Naive thymus-derived CD4-positive, alpha-beta T cell (primary cell): ENCODE results near the gene SETD6. TPM values are rescaled to one million over a fixed set of nuclear protein-coding genes. Genes with fewer than 3 reads are reported as not detected.

ENCODE experiments used
- ATAC-seq: fragments of 150-1000 bp; cut with Tn5 transposase; 2 replicates; pipeline ENCODE4 v1.10.0; 2021; ENCODE audit warnings: mild to moderate bottlenecking, moderate library complexity
- CTCF ChIA-PET: fragments of 350-600 bp; sonication (Branson Sonifier 250); formaldehyde crosslinking; loops from one replicate; lab custom pipeline; 2021; ENCODE audit warnings: antibody characterized with exemption; lab: Charles Lee
- POLR2A ChIA-PET: fragments of 350-600 bp; sonication (Branson Sonifier 250); formaldehyde crosslinking; loops from one replicate; lab custom pipeline; 2021; ENCODE audit warnings: antibody characterized with exemption, inconsistent platforms; lab: Charles Lee
- DNase-seq, 9 donors: peaks; one replicate each; pipeline versions ENCODE4 v3.0.0 to v3.0.0-alpha.2; 2020 to 2022; ENCODE audit warnings: mixed read lengths in 1 of 9
- H3K27ac ChIP-seq: one replicate; pipeline ENCODE4 v1.7.0; 2013; ENCODE audit warnings: mild to moderate bottlenecking, low read depth, low read length, moderate library complexity
- H3K27me3 ChIP-seq, 2 donors: one replicate each; pipeline ENCODE4 v1.7.0; 2013; ENCODE audit warnings: low read length in 2 of 2, mild to moderate bottlenecking in 2 of 2, moderate library complexity in 2 of 2; ENCODE audit not compliant: control insufficient read depth in 2 of 2, insufficient read depth in 2 of 2
- H3K36me3 ChIP-seq, 3 experiments: 1 replicate in 2 of 3; 2 replicates in 1 of 3; pipeline ENCODE4 v1.7.0; 2013; ENCODE audit warnings: low read length in 3 of 3, mild to moderate bottlenecking in 3 of 3, moderate library complexity in 1 of 3; ENCODE audit not compliant: insufficient read depth in 3 of 3, control insufficient read depth in 2 of 3
- H3K4me1 ChIP-seq, 2 donors: one replicate each; pipeline ENCODE4 v1.7.0; 2013; ENCODE audit warnings: low read length in 2 of 2, mild to moderate bottlenecking in 2 of 2, moderate library complexity in 1 of 2; ENCODE audit not compliant: control insufficient read depth in 2 of 2, insufficient read depth in 2 of 2
- H3K4me3 ChIP-seq: 2 replicates; pipeline ENCODE4 v1.7.0; 2013; ENCODE audit warnings: mild to moderate bottlenecking, low read length
- H3K9me3 ChIP-seq, 3 experiments: 1 replicate in 2 of 3; 2 replicates in 1 of 3; pipeline ENCODE4 v1.7.0; 2013; ENCODE audit warnings: low read length in 3 of 3; ENCODE audit not compliant: control insufficient read depth in 2 of 3
- H3K27ac Mint-ChIP-seq, 9 donors: one replicate each; pipeline ENCODE4 v1.8.0; 2020 to 2022; ENCODE audit warnings: mixed read lengths in 9 of 9, mild to moderate bottlenecking in 8 of 9, moderate library complexity in 5 of 9, inconsistent platforms in 2 of 9
- H3K27me3 Mint-ChIP-seq, 5 donors: one replicate each; pipeline ENCODE4 v1.8.0; 2021 to 2022; ENCODE audit warnings: mixed read lengths in 5 of 5, mild to moderate bottlenecking in 1 of 5
- H3K36me3 Mint-ChIP-seq, 5 donors: one replicate each; pipeline ENCODE4 v1.8.0; 2020 to 2022; ENCODE audit warnings: mixed read lengths in 5 of 5, mild to moderate bottlenecking in 3 of 5, inconsistent platforms in 1 of 5
- H3K4me1 Mint-ChIP-seq, 7 donors: one replicate each; pipeline ENCODE4 v1.8.0; 2020 to 2022; ENCODE audit warnings: mixed read lengths in 7 of 7, mild to moderate bottlenecking in 3 of 7, inconsistent platforms in 1 of 7
- H3K4me3 Mint-ChIP-seq, 10 donors: one replicate each; pipeline ENCODE4 v1.8.0; 2020 to 2022; ENCODE audit warnings: mild to moderate bottlenecking in 10 of 10, mixed read lengths in 10 of 10, moderate library complexity in 6 of 10, inconsistent platforms in 2 of 10
- H3K9me3 Mint-ChIP-seq, 11 donors: one replicate each; pipeline ENCODE4 v1.8.0; 2020 to 2022; ENCODE audit warnings: mixed read lengths in 11 of 11, mild to moderate bottlenecking in 4 of 11, inconsistent platforms in 1 of 11, moderate library complexity in 1 of 11
- intact Hi-C, 2 donors: fragments of 100-400 bp; cut with micrococcal nuclease; formaldehyde crosslinking; loops; one replicate each; pipeline ENCODE4 v1.15.1; 2023
- polyA plus RNA-seq, 2 donors: library from polyadenylated mRNA; unstranded; fragments of 300-500 nt; fragmentation: Illumina TruSeq; gene quantifications; one replicate each; pipeline ENCODE4 v1.2.3, GENCODE V29; 2021
- total RNA-seq, 6 experiments: library from RNA in 5 of 6; stranded (reverse) in 5 of 6; gene quantifications; 1 replicate in 5 of 6; 2 replicates in 1 of 6; pipeline ENCODE4 v1.2.3 and lab custom pipeline; 2021 to 2026

The SETD6 gene
- total and polyA plus RNA-seq, 7 experiments from 2014 or later: 9.8 to 41.3 (median 23.4) TPM

DNA sequence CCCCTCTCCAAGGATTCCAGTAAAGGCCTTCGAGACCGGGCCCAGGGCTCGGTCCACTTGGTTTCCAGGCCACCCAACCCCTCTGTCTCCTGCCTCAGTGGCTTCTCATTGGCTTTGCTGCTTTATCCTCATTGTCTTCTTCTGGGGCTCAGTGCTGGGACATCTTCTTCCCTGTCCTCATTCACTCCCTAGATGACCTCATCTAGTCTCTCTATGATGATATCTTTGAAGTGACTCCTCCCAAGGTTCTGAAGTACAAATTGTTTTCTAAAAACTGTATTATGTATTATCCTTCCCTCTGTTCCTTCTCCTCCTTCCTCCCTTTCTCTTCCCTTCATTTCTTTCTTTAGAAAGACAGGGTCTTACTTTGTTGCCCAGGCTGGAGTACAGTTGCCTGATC, 42.5 kb upstream of the SETD6 start:
- intact Hi-C loops: no loop called here
- DNase-seq (no peak), ATAC-seq (no peak)
- POLR2A ChIA-PET: no interaction called here
- CTCF ChIA-PET: no interaction called here
- Mint-ChIP-seq H3K9me3 (no peaks in the 10 kb centered on the region), H3K27ac (no peak overlapping the region), H3K36me3 (no peaks in the 10 kb centered on the region), H3K27me3 (peaks cover 24 to 40% (median 28%) of the 10 kb centered on the region in 5 donors), H3K4me3 (no peak overlapping the region), H3K4me1 (peaks cover 0 to 11% (median 0%) of the 10 kb centered on the region in 7 donors)
- no peak overlapping the region for H3K4me3 ChIP-seq
- no peaks in the 10 kb centered on the region for H3K9me3 ChIP-seq
- H3K27me3 ChIP-seq: no peaks in the 10 kb centered on the region
- no peaks in the 10 kb centered on the region for H3K4me1 ChIP-seq
- no peaks in the 10 kb centered on the region for H3K36me3 ChIP-seq
- no peak overlapping the region for H3K27ac ChIP-seq

DNA sequence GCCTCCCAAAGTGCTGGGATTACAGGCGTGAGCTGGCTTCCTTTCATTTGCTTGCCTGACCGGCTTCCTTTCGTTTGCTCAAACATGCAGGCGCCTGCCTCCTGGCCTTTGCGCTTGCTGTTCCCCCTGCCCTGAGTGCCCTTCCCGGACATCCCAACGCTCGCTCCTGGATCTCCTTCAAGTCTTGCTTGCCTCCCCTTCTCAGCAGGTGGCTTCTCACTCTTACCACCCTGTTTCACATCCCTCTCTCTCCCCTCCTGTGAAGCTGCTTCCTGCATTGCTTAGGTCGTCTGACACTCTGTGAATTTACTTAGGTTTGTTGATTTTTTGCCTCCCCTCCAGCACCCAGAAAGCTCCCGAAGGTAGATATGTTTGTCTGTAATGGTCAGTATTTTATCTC, 41.0 kb upstream of the SETD6 start:
- no peaks in the 10 kb centered on the region for H3K4me1 ChIP-seq
- intact Hi-C loops: no loop called here
- no peak overlapping the region for H3K27ac Mint-ChIP-seq
- no peak overlapping the region for H3K4me3 ChIP-seq
- H3K4me3 Mint-ChIP-seq: no peak overlapping the region
- H3K36me3 Mint-ChIP-seq: no peaks in the 10 kb centered on the region
- H3K27me3 ChIP-seq: no peaks in the 10 kb centered on the region
- peaks cover 0 to 11% (median 0%) of the 10 kb centered on the region in 7 donors for H3K4me1 Mint-ChIP-seq
- no peak for ATAC-seq
- H3K27me3 Mint-ChIP-seq: peaks cover 9 to 26% (median 18%) of the 10 kb centered on the region in 5 donors
- no peaks in the 10 kb centered on the region for H3K9me3 ChIP-seq
- POLR2A ChIA-PET: no interaction called here
- H3K9me3 Mint-ChIP-seq: no peaks in the 10 kb centered on the region
- H3K36me3 ChIP-seq: no peaks in the 10 kb centered on the region
- no peak overlapping the region for H3K27ac ChIP-seq
- CTCF ChIA-PET: no interaction called here
- DNase-seq: no peak

DNA sequence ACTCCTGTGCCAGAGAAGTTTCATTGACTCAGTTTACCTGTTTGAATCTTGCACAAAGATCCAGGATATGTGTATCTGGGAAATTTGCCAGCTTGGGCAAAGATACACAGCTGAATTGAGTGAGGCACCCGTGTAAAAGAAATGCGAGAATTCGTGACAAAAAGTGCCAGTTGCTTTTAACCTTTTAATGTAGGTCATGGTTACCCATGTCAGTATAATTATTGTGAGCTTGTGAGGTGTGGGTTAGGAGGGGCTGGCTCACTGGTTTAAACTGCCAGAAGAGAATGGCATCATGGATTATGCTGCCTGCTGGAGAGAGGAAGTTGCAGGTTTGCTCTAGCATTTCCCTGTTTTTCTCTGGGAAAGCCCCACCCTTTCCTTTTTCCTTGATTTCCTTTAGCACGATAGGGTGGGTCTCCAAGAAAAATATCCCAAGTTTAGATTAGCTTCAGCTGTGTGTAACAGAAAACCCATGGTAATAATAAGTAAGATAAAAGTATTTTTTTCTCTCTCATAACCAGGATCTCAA, 40.2 kb upstream of the SETD6 start:
- ATAC-seq (no peak), DNase-seq (no peak)
- no peaks in the 10 kb centered on the region for H3K9me3 Mint-ChIP-seq
- no peaks in the 10 kb centered on the region for H3K9me3 ChIP-seq
- POLR2A ChIA-PET: no interaction called here
- no peak overlapping the region for H3K4me3 Mint-ChIP-seq
- H3K36me3 ChIP-seq: no peaks in the 10 kb centered on the region
- no peak overlapping the region for H3K27ac Mint-ChIP-seq
- peaks cover 0 to 2% of the 10 kb centered on the region in 2 donors for H3K27me3 ChIP-seq
- intact Hi-C loops: no loop called here
- H3K27ac ChIP-seq: no peak overlapping the region
- H3K36me3 Mint-ChIP-seq: no peaks in the 10 kb centered on the region
- no peaks in the 10 kb centered on the region for H3K4me1 ChIP-seq
- H3K4me3 ChIP-seq: no peak overlapping the region
- CTCF ChIA-PET: no interaction called here
- H3K4me1 Mint-ChIP-seq: peaks cover 0 to 11% (median 0%) of the 10 kb centered on the region in 7 donors
- H3K27me3 Mint-ChIP-seq: peaks cover 6 to 27% (median 12%) of the 10 kb centered on the region in 5 donors

DNA sequence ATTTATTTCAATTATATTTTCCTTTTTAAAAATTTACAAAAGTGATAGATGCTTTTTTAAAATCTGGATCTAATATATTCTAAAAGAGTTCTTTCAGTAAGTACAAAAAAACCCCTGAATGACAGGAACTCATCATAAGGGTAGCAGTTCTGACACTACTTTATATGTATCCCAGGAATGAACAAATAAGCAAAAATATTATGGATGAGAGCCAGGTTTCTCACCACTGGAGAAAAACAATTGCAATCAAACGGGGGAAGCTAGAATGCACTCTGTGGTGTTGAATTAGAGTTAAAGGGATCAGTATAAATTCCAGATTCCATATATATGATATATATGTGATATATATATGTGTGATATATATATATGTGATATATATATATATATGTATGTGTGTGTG, 38.5 kb upstream of the SETD6 start:
- Histone ChIP-seq H3K36me3 (no peaks in the 10 kb centered on the region), H3K27me3 (peaks cover 0 to 2% of the 10 kb centered on the region in 2 donors), H3K9me3 (no peaks in the 10 kb centered on the region), H3K4me1 (no peaks in the 10 kb centered on the region), H3K4me3 (no peak overlapping the region), H3K27ac (no peak overlapping the region)
- H3K27me3 Mint-ChIP-seq: peaks cover 6 to 25% (median 10%) of the 10 kb centered on the region in 5 donors
- H3K9me3 Mint-ChIP-seq: no peaks in the 10 kb centered on the region
- intact Hi-C loops: no loop called here
- no peaks in the 10 kb centered on the region for H3K36me3 Mint-ChIP-seq
- no peak overlapping the region for H3K4me3 Mint-ChIP-seq
- H3K27ac Mint-ChIP-seq: no peak overlapping the region
- H3K4me1 Mint-ChIP-seq: peaks cover 0 to 2% (median 0%) of the 10 kb centered on the region in 7 donors
- ChIA-PET POLR2A (no interaction called here), CTCF (no interaction called here)
- no peak for DNase-seq
- no peak for ATAC-seq

DNA sequence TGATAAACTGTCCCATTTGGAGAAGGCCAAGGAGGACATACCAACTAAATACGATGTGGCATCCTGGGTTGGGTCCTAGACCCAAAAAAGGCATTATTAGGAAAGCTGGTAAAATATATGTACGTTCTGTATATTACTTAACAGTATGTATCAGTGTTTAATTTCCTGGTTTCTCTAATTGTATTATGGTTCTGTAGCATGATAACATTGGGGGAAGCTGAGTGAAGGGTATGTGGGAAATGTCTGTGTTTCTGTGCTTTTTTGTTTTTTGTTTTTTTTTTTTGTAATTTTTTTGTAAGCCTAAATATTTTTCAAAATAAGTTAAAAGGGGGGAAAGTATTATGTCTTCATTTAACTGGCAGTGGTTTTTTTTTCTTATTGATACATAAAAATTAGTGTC, 36.9 kb upstream of the SETD6 start:
- no peak overlapping the region for H3K27ac ChIP-seq
- no peaks in the 10 kb centered on the region for H3K9me3 Mint-ChIP-seq
- H3K4me3 Mint-ChIP-seq: no peak overlapping the region
- no peaks in the 10 kb centered on the region for H3K9me3 ChIP-seq
- intact Hi-C loops: no loop called here
- H3K36me3 Mint-ChIP-seq: no peaks in the 10 kb centered on the region
- H3K4me3 ChIP-seq: no peak overlapping the region
- H3K4me1 ChIP-seq: no peaks in the 10 kb centered on the region
- ChIA-PET POLR2A (no interaction called here), CTCF (interaction anchor here (0.6 to 0.7 kb wide), 2 partner anchors 143 to 182 kb away, joined by 3 read pairs; no protein-coding TSS in a partner anchor)
- H3K27me3 Mint-ChIP-seq: peaks cover 0 to 15% (median 10%) of the 10 kb centered on the region in 5 donors
- no peak overlapping the region for H3K27ac Mint-ChIP-seq
- ATAC-seq: no peak
- H3K4me1 Mint-ChIP-seq: peaks cover 0 to 2% (median 0%) of the 10 kb centered on the region in 7 donors
- no peaks in the 10 kb centered on the region for H3K36me3 ChIP-seq
- H3K27me3 ChIP-seq: peaks cover 0 to 2% of the 10 kb centered on the region in 2 donors
- no peak for DNase-seq

DNA sequence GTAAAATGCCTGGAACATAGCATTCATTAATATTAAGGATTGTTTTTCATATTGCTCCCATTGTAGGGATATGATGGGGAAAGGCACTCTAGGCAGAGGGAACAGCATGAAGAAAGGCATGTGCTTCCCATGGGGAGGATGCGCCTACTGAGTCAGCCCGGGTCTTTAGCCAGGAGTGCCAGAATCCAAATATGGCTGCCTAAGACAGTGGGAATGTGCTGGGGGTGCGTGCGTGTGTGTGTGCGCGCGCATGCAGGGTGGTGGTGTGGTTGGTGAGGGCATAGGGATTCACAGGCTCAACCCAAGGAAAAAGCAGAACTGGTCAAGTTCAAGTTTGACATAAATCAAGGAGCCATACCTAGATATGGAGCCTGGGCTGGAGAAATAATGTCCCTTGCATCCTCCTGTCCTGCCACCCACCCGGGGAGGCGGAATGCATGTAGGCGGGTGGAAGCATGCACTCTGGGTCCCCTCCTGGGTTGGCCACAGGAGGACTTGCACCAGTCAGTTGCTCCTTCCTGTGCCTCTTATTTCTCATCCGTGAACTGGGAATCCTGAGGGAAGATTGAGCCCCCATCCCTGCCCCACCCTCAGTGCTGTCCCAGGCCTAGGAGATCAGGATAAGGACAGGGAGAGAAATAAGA, 34.0 kb upstream of the SETD6 start:
- Mint-ChIP-seq H3K36me3 (no peaks in the 10 kb centered on the region), H3K27ac (no peak overlapping the region), H3K27me3 (peaks cover 0 to 11% (median 4%) of the 10 kb centered on the region in 5 donors), H3K9me3 (no peaks in the 10 kb centered on the region), H3K4me1 (no peaks in the 10 kb centered on the region), H3K4me3 (no peak overlapping the region)
- no peak for DNase-seq
- CTCF ChIA-PET: no interaction called here
- peaks cover 0 to 2% of the 10 kb centered on the region in 2 donors for H3K27me3 ChIP-seq
- POLR2A ChIA-PET: no interaction called here
- no peak for ATAC-seq
- H3K9me3 ChIP-seq: no peaks in the 10 kb centered on the region
- H3K27ac ChIP-seq: no peak overlapping the region
- H3K36me3 ChIP-seq: no peaks in the 10 kb centered on the region
- H3K4me1 ChIP-seq: no peaks in the 10 kb centered on the region
- intact Hi-C loops: no loop called here
- H3K4me3 ChIP-seq: no peak overlapping the region

DNA sequence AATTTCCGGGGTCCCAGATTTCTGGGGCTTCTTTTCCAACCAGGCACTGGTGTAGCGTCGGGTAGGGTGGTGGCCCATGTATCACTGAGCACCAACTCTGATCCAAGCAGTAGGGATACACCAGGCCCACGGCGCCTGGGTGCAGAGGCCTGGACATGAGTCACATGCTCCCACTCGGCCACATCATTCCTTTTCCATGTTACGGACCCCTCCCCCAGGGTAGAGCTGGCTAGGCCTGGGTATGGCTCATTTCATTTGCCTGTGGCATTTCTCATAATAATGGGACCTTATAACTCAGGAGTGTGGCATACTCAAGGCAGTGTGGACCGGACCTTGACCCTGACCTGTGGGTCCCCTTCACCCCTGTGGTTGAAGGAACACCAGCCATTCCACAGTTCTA, 33.4 kb upstream of the SETD6 start:
- H3K4me1 Mint-ChIP-seq: no peaks in the 10 kb centered on the region
- H3K27ac ChIP-seq: no peak overlapping the region
- H3K4me1 ChIP-seq: no peaks in the 10 kb centered on the region
- H3K27me3 ChIP-seq: peaks cover 0 to 2% of the 10 kb centered on the region in 2 donors
- POLR2A ChIA-PET: no interaction called here
- H3K27me3 Mint-ChIP-seq: peaks cover 0 to 14% (median 6%) of the 10 kb centered on the region in 5 donors
- intact Hi-C loops: no loop called here
- no peaks in the 10 kb centered on the region for H3K36me3 ChIP-seq
- ATAC-seq (no peak), DNase-seq (no peak)
- no peak overlapping the region for H3K4me3 Mint-ChIP-seq
- no peak overlapping the region for H3K4me3 ChIP-seq
- no peak overlapping the region for H3K27ac Mint-ChIP-seq
- CTCF ChIA-PET: no interaction called here
- H3K9me3 Mint-ChIP-seq: no peaks in the 10 kb centered on the region
- no peaks in the 10 kb centered on the region for H3K36me3 Mint-ChIP-seq
- H3K9me3 ChIP-seq: no peaks in the 10 kb centered on the region
